ENCODE results near the gene PEG3. TPM values are rescaled to one million over a fixed set of nuclear protein-coding genes. Genes with fewer than 3 reads are reported as not detected.

Gene PEG3
- total RNA-seq, 3 donors from 2014 or later (not counting 1 experiment from before 2014, with no cell fraction given): not detected

DNA sequence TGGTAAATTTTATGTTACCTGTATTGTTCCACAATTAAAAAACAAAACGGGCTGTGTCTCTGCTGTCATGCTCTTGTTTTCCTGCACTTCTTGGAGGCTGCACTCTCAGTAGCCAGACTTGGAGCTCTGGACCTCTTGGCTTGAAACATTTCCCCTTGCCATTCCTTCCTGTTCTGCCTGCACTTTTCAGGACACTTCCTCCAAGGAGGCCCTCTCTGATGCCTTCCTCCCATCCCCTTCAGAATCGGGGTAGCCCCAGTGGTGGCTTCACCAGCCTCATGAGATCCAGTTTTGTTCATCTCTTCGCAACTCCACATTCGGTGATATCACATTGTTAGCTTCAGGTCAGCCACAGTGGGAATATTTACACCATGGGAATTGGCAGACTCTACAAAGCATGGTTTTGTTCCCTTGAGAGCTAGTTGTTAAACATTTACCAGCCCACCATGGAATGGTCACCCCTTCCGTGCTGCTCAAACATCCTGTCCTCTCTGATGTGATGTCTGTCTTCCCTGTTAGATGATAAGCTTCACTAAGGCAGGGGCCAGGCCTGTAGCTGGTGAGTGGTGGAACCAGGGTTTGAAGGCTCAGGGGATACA is 40.2 kb upstream of the PEG3 start:
- Mint-ChIP-seq H3K9me3 (peaks cover 14 to 19% of the 10 kb centered on the region in 2 donors), H3K27me3 (ENCODE audit: low read depth in 2 of 2) (no peaks in the 10 kb centered on the region), H3K4me3 (no peak overlapping the region), H3K36me3 (peaks cover 20% of the 10 kb centered on the region), H3K27ac (no peak overlapping the region), H3K4me1 (no peaks in the 10 kb centered on the region)
- no peak overlapping the region for H3K27ac ChIP-seq (ENCODE audit: low read length)
- DNase-seq: no peak
- H3K4me3 ChIP-seq (ENCODE audit: low read length): no peak overlapping the region
- ATAC-seq: no peak
- TF ChIP-seq CTCF (IDR thresholded peaks at IDR 0.05): no peak
- no peaks in the 10 kb centered on the region for H3K4me1 ChIP-seq (ENCODE audit: control insufficient read depth, insufficient read depth, low read length)
- H3K36me3 ChIP-seq (ENCODE audit: control insufficient read depth, insufficient read depth, low read length): no peaks in the 10 kb centered on the region
- intact Hi-C loops (cut with micrococcal nuclease): no loop called here
- 78% methylated on average over 5 of the region's 5 CpGs for WGBS (ENCODE audit: insufficient coverage)
- no peaks in the 10 kb centered on the region for H3K27me3 ChIP-seq (ENCODE audit: control insufficient read depth, insufficient read depth, low read length)
- H3K9me3 ChIP-seq (ENCODE audit: control insufficient read depth, insufficient read depth, low read length): peaks cover 23% of the 10 kb centered on the region

- intact Hi-C loops (cut with micrococcal nuclease): no loop called here
- Mint-ChIP-seq H3K27me3 (ENCODE audit: low read depth in 2 of 2) (no peaks in the 10 kb centered on the region), H3K4me3 (no peak overlapping the region), H3K4me1 (no peaks in the 10 kb centered on the region), H3K36me3 (peaks cover 18% of the 10 kb centered on the region), H3K27ac (no peak overlapping the region), H3K9me3 (peaks cover 16 to 25% of the 10 kb centered on the region in 2 donors)
- H3K27me3 ChIP-seq (ENCODE audit: control insufficient read depth, insufficient read depth, low read length): no peaks in the 10 kb centered on the region
- H3K27ac ChIP-seq (ENCODE audit: low read length): no peak overlapping the region
- no peak for TF ChIP-seq CTCF (IDR thresholded peaks at IDR 0.05)
- H3K9me3 ChIP-seq (ENCODE audit: control insufficient read depth, insufficient read depth, low read length): peaks cover 33% of the 10 kb centered on the region
- no peaks in the 10 kb centered on the region for H3K36me3 ChIP-seq (ENCODE audit: control insufficient read depth, insufficient read depth, low read length)
- no peak for ATAC-seq
- H3K4me1 ChIP-seq (ENCODE audit: control insufficient read depth, insufficient read depth, low read length): no peaks in the 10 kb centered on the region
- 90% methylated on average over 19 of the region's 19 CpGs for WGBS (ENCODE audit: insufficient coverage)
- DNase-seq: no peak
- H3K4me3 ChIP-seq (ENCODE audit: low read length): no peak overlapping the region
Measured at GRCh38 chr19:56877069-56877715, 36.7 kb upstream of the PEG3 start.

GRCh38 chr19:56875717-56876116 is 35.2 kb upstream of the PEG3 start:
- Mint-ChIP-seq H3K27ac (no peak overlapping the region), H3K4me1 (no peaks in the 10 kb centered on the region), H3K4me3 (no peak overlapping the region), H3K9me3 (peaks cover 16 to 23% of the 10 kb centered on the region in 2 donors), H3K27me3 (ENCODE audit: low read depth in 2 of 2) (no peaks in the 10 kb centered on the region), H3K36me3 (peaks cover 12% of the 10 kb centered on the region)
- H3K36me3 ChIP-seq (ENCODE audit: control insufficient read depth, insufficient read depth, low read length): no peaks in the 10 kb centered on the region
- intact Hi-C loops (cut with micrococcal nuclease): no loop called here
- H3K27ac ChIP-seq (ENCODE audit: low read length): no peak overlapping the region
- no peak for DNase-seq
- WGBS (ENCODE audit: insufficient coverage): 81% methylated on average over 2 of the region's 3 CpGs
- no peaks in the 10 kb centered on the region for H3K4me1 ChIP-seq (ENCODE audit: control insufficient read depth, insufficient read depth, low read length)
- no peak overlapping the region for H3K4me3 ChIP-seq (ENCODE audit: low read length)
- H3K9me3 ChIP-seq (ENCODE audit: control insufficient read depth, insufficient read depth, low read length): peaks cover 34% of the 10 kb centered on the region
- H3K27me3 ChIP-seq (ENCODE audit: control insufficient read depth, insufficient read depth, low read length): no peaks in the 10 kb centered on the region
- TF ChIP-seq CTCF (IDR thresholded peaks at IDR 0.05): no peak
- ATAC-seq: no peak
